ENCODE data around the gene BEND4.

BEND4 gene

DNA sequence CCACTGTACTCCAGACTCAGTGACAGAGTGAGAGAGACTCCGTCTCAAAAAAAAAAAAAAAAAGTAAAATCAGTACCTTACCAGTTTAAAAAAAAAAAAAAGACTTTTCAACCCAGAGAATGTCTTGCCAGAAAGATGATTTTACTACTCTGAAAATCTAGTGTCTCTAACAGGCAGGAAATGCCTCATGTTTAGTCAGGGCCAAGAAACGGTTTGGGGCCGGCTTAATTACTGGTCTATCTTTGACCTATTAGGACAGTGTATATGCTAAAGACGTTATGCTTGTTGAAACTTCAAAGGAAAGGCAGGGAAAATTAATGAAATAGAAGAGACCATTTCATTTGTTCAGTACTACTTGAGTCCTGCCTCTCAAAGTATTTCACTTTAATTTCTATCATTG, 9.9 kb downstream of the BEND4 start:
- WGBS (ENCODE audit: insufficient coverage) = 100% methylated on average over 1 of the region's 4 CpGs

DNA sequence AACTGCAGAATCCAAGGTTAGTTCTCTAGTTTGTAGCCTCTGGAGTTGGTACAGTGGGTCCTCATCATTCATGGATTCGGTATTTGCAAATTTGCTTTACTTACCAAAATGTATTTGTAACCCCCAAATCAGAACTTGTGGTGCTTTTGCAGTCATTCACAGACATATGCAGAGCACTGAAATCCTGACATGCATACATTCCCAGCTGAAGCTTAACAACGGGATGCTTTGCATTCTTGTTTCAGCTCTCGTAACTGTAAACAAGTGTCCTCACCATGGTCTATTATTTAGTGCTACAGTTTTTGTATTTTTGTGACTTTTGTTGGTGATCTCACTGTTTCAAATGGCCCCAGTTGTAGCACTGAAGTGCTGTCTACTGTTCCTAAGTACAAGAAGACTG, 16.1 kb downstream of the BEND4 start:
- ChIA-PET CTCF (interaction anchor here (2.0 kb wide), 1 partner anchor 10 kb away, joined by 4 read pairs; no protein-coding TSS in a partner anchor), POLR2A (no interaction called here)
- 100% methylated on average over 2 of the region's 3 CpGs for WGBS (ENCODE audit: insufficient coverage)
- H3K9me3 ChIP-seq (ENCODE audit: control extremely low read depth in 1 of 5, control insufficient read depth in 4 of 5, insufficient read depth in 2 of 5, low read depth in 1 of 5, low read length in 4 of 5) = peaks cover 0 to 1% (median 0%) of the 10 kb centered on the region in 5 experiments
- no peak overlapping the region for H3K4me3 ChIP-seq (ENCODE audit: control insufficient read depth in 1 of 7, extremely low read depth in 1 of 7, insufficient read depth in 4 of 7, low read depth in 2 of 7, low read length in 6 of 7)
- DNase-seq = no peak
- H3K27me3 ChIP-seq (replicated peaks in 2 of 5; ENCODE audit: control insufficient read depth in 4 of 5, insufficient read depth in 5 of 5, low read length in 4 of 5) = no peaks in the 10 kb centered on the region
- peaks cover 16 to 49% (median 26%) of the 10 kb centered on the region in 4 experiments for H3K36me3 ChIP-seq (ENCODE audit: control insufficient read depth in 4 of 4, insufficient read depth in 4 of 4, low read length in 3 of 4)
- H3K27ac ChIP-seq (ENCODE audit: insufficient read depth in 1 of 2, low read depth in 1 of 2, low read length in 2 of 2, poor library complexity in 1 of 2, severe bottlenecking in 2 of 2) = no peak overlapping the region
- no peaks in the 10 kb centered on the region for H3K4me1 ChIP-seq (ENCODE audit: control extremely low read depth in 1 of 4, control insufficient read depth in 4 of 4, insufficient read depth in 4 of 4, low read length in 3 of 4)

More for the DNA sequence above, 9.9 kb downstream of the BEND4 start:
- Histone ChIP-seq H3K36me3 (ENCODE audit: control insufficient read depth in 4 of 4, insufficient read depth in 4 of 4, low read length in 3 of 4) (peaks cover 10 to 55% (median 27%) of the 10 kb centered on the region in 4 experiments), H3K9me3 (ENCODE audit: control extremely low read depth in 1 of 5, control insufficient read depth in 4 of 5, insufficient read depth in 2 of 5, low read depth in 1 of 5, low read length in 4 of 5) (no peaks in the 10 kb centered on the region), H3K4me3 (ENCODE audit: control insufficient read depth in 1 of 7, extremely low read depth in 1 of 7, insufficient read depth in 4 of 7, low read depth in 2 of 7, low read length in 6 of 7) (no peak overlapping the region), H3K4me1 (ENCODE audit: control extremely low read depth in 1 of 4, control insufficient read depth in 4 of 4, insufficient read depth in 4 of 4, low read length in 3 of 4) (peaks cover 0 to 10% (median 2%) of the 10 kb centered on the region in 4 experiments), H3K27me3 (replicated peaks in 2 of 5; ENCODE audit: control insufficient read depth in 4 of 5, insufficient read depth in 5 of 5, low read length in 4 of 5) (no peaks in the 10 kb centered on the region), H3K27ac (ENCODE audit: insufficient read depth in 1 of 2, low read depth in 1 of 2, low read length in 2 of 2, poor library complexity in 1 of 2, severe bottlenecking in 2 of 2) (no peak overlapping the region)
- no peak for DNase-seq
- CTCF ChIA-PET = interaction anchor here (0.7 kb wide), 1 partner anchor 9 kb away, joined by 3 read pairs; the partner anchor contains the start of gene BEND4
- POLR2A ChIA-PET = no interaction called here

DNA sequence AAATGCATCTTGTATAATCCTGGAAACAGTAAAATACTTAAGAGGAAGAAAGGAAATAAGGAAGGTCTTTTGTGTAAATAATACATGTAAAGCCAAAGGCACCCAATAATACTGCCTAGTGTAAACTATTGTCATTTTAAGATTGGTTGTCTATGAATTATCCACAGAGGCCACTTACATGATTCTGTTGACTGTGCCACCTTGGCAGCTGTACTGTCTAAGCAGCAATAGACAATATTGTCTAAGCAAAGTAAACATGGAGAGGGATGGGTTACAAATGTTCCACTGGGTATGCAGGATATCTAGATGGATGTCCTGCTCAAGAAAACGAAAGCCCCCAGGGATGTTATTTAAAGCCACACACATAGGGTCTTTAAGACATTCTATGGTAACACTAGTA, 19.4 kb downstream of the BEND4 start:
- Histone ChIP-seq H3K9me3 (ENCODE audit: control extremely low read depth in 1 of 5, control insufficient read depth in 4 of 5, insufficient read depth in 2 of 5, low read depth in 1 of 5, low read length in 4 of 5) (peaks cover 0 to 1% (median 0%) of the 10 kb centered on the region in 5 experiments), H3K27ac (ENCODE audit: insufficient read depth in 1 of 2, low read depth in 1 of 2, low read length in 2 of 2, poor library complexity in 1 of 2, severe bottlenecking in 2 of 2) (no peak overlapping the region)
- POLR2A ChIA-PET = no interaction called here

DNA sequence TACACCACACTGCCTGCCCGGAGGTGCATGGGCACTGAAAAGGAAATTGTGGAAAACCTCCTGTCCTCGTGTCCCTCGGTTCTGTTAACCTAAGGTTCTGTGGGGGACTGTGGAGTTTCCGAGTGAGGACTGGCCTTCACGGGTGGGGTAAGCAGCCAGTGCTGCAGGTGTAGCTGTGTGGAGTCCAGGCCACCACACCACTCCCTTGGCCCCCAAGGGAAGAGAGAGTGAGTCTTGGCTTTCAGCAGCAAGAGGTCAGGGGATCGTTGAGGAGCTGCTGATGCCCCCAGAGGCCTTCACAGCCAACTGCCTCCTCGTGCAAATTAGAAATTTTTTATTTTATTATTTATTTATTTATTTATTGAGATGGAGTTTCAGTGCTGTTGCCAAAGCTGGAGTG, 20.4 kb downstream of the BEND4 start:
- Histone ChIP-seq H3K4me1 (ENCODE audit: control extremely low read depth in 1 of 4, control insufficient read depth in 4 of 4, insufficient read depth in 4 of 4, low read length in 3 of 4) (peaks cover 0 to 6% (median 4%) of the 10 kb centered on the region in 4 experiments), H3K27ac (ENCODE audit: insufficient read depth in 1 of 2, low read depth in 1 of 2, low read length in 2 of 2, poor library complexity in 1 of 2, severe bottlenecking in 2 of 2) (no peak overlapping the region), H3K36me3 (ENCODE audit: control insufficient read depth in 4 of 4, insufficient read depth in 4 of 4, low read length in 3 of 4) (peaks cover 6 to 19% (median 10%) of the 10 kb centered on the region in 4 experiments), H3K9me3 (ENCODE audit: control extremely low read depth in 1 of 5, control insufficient read depth in 4 of 5, insufficient read depth in 2 of 5, low read depth in 1 of 5, low read length in 4 of 5) (peaks cover 0 to 1% (median 0%) of the 10 kb centered on the region in 5 experiments), H3K4me3 (ENCODE audit: control insufficient read depth in 1 of 7, extremely low read depth in 1 of 7, insufficient read depth in 4 of 7, low read depth in 2 of 7, low read length in 6 of 7) (no peak overlapping the region), H3K27me3 (replicated peaks in 2 of 5; ENCODE audit: control insufficient read depth in 4 of 5, insufficient read depth in 5 of 5, low read length in 4 of 5) (no peaks in the 10 kb centered on the region)
- ChIA-PET POLR2A (no interaction called here), CTCF (interaction anchor here (1.1 kb wide), 1 partner anchor 10 kb away, joined by 4 read pairs; no protein-coding TSS in a partner anchor)
- DNase-seq = no peak
- 80% methylated on average over 5 of the region's 7 CpGs for WGBS (ENCODE audit: insufficient coverage)

More for the DNA sequence above, 19.4 kb downstream of the BEND4 start:
- no CpG with 5 or more reads among the region's 1 CpG for WGBS (ENCODE audit: insufficient coverage)
- Histone ChIP-seq H3K4me3 (ENCODE audit: control insufficient read depth in 1 of 7, extremely low read depth in 1 of 7, insufficient read depth in 4 of 7, low read depth in 2 of 7, low read length in 6 of 7) (no peak overlapping the region), H3K36me3 (ENCODE audit: control insufficient read depth in 4 of 4, insufficient read depth in 4 of 4, low read length in 3 of 4) (peaks cover 6 to 23% (median 11%) of the 10 kb centered on the region in 4 experiments), H3K4me1 (ENCODE audit: control extremely low read depth in 1 of 4, control insufficient read depth in 4 of 4, insufficient read depth in 4 of 4, low read length in 3 of 4) (no peaks in the 10 kb centered on the region), H3K27me3 (replicated peaks in 2 of 5; ENCODE audit: control insufficient read depth in 4 of 5, insufficient read depth in 5 of 5, low read length in 4 of 5) (no peaks in the 10 kb centered on the region)
- no peak for DNase-seq
- CTCF ChIA-PET = no interaction called here

DNA sequence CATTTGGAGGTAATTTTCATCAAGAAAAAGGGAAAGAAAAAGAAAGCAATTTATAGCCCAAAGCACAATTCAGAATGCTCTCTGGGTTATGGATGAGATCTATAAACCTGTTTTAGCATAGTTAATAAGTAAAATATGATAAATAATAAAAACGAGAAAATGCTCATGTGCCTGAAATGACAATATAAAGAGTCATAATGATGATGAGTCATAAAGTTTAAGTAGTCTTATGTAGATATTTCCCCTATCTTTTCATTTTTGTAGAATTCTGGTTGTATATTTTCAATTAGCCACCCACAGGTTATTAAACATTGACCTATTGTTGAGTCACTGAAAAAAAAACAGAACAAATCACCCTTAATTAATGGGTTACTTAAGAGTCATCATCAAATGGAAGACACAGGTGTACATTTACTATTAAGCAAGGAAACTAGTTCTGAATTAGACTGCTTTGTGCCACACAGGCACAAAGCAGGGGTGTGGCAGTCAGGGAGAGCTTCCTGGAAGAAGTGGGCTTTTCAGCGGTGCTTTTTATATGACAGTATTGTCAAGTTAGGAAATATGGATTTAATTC, 29.3 kb downstream of the BEND4 start:
- no peaks in the 10 kb centered on the region for H3K9me3 ChIP-seq (ENCODE audit: control extremely low read depth in 1 of 5, control insufficient read depth in 4 of 5, insufficient read depth in 2 of 5, low read depth in 1 of 5, low read length in 4 of 5)
- WGBS (ENCODE audit: insufficient coverage) = no CpG with 5 or more reads among the region's 2 CpGs
- ChIA-PET POLR2A (no interaction called here), CTCF (interaction anchor here (1.1 kb wide), 1 partner anchor 9 kb away, joined by 4 read pairs; no protein-coding TSS in a partner anchor)
- H3K4me3 ChIP-seq (ENCODE audit: control insufficient read depth in 1 of 7, extremely low read depth in 1 of 7, insufficient read depth in 4 of 7, low read depth in 2 of 7, low read length in 6 of 7) = no peak overlapping the region
- no peaks in the 10 kb centered on the region for H3K27me3 ChIP-seq (replicated peaks in 2 of 5; ENCODE audit: control insufficient read depth in 4 of 5, insufficient read depth in 5 of 5, low read length in 4 of 5)
- DNase-seq = no peak
- H3K36me3 ChIP-seq (ENCODE audit: control insufficient read depth in 4 of 4, insufficient read depth in 4 of 4, low read length in 3 of 4) = peaks cover 9 to 60% (median 26%) of the 10 kb centered on the region in 4 experiments
- H3K4me1 ChIP-seq (ENCODE audit: control extremely low read depth in 1 of 4, control insufficient read depth in 4 of 4, insufficient read depth in 4 of 4, low read length in 3 of 4) = peaks cover 0 to 7% (median 4%) of the 10 kb centered on the region in 4 experiments
- no peak overlapping the region for H3K27ac ChIP-seq (ENCODE audit: insufficient read depth in 1 of 2, low read depth in 1 of 2, low read length in 2 of 2, poor library complexity in 1 of 2, severe bottlenecking in 2 of 2)

DNA sequence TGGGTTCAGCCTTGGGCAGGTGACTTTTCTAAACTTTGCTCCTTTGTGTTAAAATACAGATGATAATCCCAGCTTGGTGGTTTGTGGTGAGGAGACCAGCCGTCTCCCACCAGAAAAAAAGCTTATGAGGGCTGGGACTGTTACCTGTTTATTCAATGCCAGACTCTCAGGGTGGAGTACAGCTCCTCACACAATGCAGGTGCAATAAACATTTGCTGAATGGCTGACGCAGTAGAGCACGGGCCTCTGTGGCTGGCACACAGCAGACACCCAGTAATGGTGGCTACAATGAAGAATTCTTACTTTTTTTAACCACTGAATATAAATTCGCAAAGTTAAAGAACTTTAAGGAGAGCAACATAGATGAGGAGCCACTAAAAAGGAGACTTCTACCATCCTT, 30.2 kb downstream of the BEND4 start:
- Histone ChIP-seq H3K27me3 (replicated peaks in 2 of 5; ENCODE audit: control insufficient read depth in 4 of 5, insufficient read depth in 5 of 5, low read length in 4 of 5) (no peaks in the 10 kb centered on the region), H3K4me1 (ENCODE audit: control extremely low read depth in 1 of 4, control insufficient read depth in 4 of 4, insufficient read depth in 4 of 4, low read length in 3 of 4) (peaks cover 0 to 3% (median 2%) of the 10 kb centered on the region in 4 experiments), H3K27ac (ENCODE audit: insufficient read depth in 1 of 2, low read depth in 1 of 2, low read length in 2 of 2, poor library complexity in 1 of 2, severe bottlenecking in 2 of 2) (no peak overlapping the region), H3K4me3 (ENCODE audit: control insufficient read depth in 1 of 7, extremely low read depth in 1 of 7, insufficient read depth in 4 of 7, low read depth in 2 of 7, low read length in 6 of 7) (no peak overlapping the region), H3K36me3 (ENCODE audit: control insufficient read depth in 4 of 4, insufficient read depth in 4 of 4, low read length in 3 of 4) (peaks cover 13 to 69% (median 28%) of the 10 kb centered on the region in 4 experiments), H3K9me3 (ENCODE audit: control extremely low read depth in 1 of 5, control insufficient read depth in 4 of 5, insufficient read depth in 2 of 5, low read depth in 1 of 5, low read length in 4 of 5) (no peaks in the 10 kb centered on the region)
- no peak for DNase-seq
- ChIA-PET CTCF (interaction anchor here (1.1 kb wide), 1 partner anchor 10 kb away, joined by 4 read pairs; no protein-coding TSS in a partner anchor), POLR2A (no interaction called here)
- 100% methylated on average over 3 of the region's 4 CpGs for WGBS (ENCODE audit: insufficient coverage)

DNA sequence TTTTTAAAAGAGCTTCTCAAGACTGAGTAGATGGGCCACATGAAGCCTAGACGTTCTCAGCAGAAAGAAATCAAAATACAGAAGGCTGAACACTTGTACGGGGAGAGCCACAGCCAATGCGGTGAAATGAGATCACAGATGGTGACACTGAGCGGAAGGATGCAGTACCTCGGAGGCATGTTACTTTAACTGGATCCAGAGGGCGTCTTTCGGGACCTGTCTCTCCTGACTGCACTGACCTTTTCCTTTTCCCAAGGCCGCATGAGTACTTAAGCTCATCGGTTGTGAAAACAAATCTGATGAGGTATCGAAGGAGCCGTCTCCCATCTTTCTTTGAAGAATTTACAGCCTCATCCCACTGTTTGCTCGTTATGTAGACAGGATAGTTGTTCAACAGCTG, 32.6 kb downstream of the BEND4 start:
- ChIA-PET POLR2A (no interaction called here), CTCF (interaction anchor here (1.0 kb wide), 1 partner anchor 35 kb away, joined by 3 read pairs; no protein-coding TSS in a partner anchor)
- Histone ChIP-seq H3K27me3 (replicated peaks in 2 of 5; ENCODE audit: control insufficient read depth in 4 of 5, insufficient read depth in 5 of 5, low read length in 4 of 5) (no peaks in the 10 kb centered on the region), H3K36me3 (ENCODE audit: control insufficient read depth in 4 of 4, insufficient read depth in 4 of 4, low read length in 3 of 4) (peaks cover 17 to 78% (median 30%) of the 10 kb centered on the region in 4 experiments), H3K4me1 (ENCODE audit: control extremely low read depth in 1 of 4, control insufficient read depth in 4 of 4, insufficient read depth in 4 of 4, low read length in 3 of 4) (no peaks in the 10 kb centered on the region), H3K27ac (ENCODE audit: insufficient read depth in 1 of 2, low read depth in 1 of 2, low read length in 2 of 2, poor library complexity in 1 of 2, severe bottlenecking in 2 of 2) (no peak overlapping the region), H3K4me3 (ENCODE audit: control insufficient read depth in 1 of 7, extremely low read depth in 1 of 7, insufficient read depth in 4 of 7, low read depth in 2 of 7, low read length in 6 of 7) (no peak overlapping the region), H3K9me3 (ENCODE audit: control extremely low read depth in 1 of 5, control insufficient read depth in 4 of 5, insufficient read depth in 2 of 5, low read depth in 1 of 5, low read length in 4 of 5) (no peaks in the 10 kb centered on the region)
- 98% methylated on average over 12 of the region's 12 CpGs for WGBS (ENCODE audit: insufficient coverage)
- no peak for DNase-seq

Data from common myeloid progenitor, CD34-positive (primary cell).